HG02884 (cell line): Measurements from ENCODE around the gene NCOA1.
"Not testable (repeated sequence)": the region's sequence is repeated elsewhere in the genome, so short reads cannot be mapped to it uniquely, and the experiment has no call there.

Experiments
- ATAC-seq: cut with Tn5 transposase; IDR thresholded peaks from one replicate; pipeline ENCODE4 v1.9.1; 2021; ENCODE audit warnings: mild to moderate bottlenecking, moderate library complexity; ENCODE audit not compliant: unreplicated experiment

NCOA1 gene

DNA sequence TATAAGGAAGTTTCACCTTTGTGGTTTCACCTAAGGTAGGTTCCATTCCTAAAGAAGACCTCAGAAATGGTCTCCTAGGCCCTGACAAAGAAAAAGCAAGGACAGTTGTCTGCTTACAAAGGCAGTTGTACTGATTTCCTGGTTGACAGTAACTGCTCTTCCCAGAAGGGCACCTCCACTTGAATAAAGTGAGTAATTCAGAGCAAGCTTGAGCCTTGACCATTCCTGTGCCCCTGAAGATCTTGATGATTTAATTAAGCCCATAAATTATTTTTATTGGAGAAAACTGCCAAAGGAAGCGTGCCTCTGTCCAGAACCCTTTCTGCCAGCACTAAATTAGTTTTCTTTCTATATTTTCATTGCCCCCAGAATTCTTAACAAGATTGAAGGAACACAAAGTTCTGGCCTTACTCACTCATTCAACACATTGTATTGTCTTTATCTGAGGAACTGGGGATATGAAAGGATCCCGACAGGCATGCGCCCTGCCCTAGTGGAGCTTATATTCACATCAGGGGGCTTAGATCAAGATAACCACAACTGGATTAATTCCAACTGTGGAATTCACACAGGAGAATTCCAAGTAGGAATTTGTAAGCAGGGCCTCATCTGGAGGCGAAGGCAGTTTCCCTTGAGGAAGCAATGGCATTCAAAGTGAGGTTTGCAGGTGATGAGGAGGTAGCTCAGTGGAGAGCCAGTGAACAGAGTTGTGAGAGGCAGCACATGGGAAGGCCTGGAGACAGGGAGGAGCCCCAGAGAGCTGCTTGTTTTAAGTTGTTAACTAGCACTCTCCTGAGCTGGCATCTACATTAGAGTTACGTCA is 280.9 kb downstream of the NCOA1 start:
- no peak for ATAC-seq

- no peak for ATAC-seq
Observed at GRCh38 chr2:24774373-24774772, 283.3 kb downstream of the NCOA1 start.

DNA sequence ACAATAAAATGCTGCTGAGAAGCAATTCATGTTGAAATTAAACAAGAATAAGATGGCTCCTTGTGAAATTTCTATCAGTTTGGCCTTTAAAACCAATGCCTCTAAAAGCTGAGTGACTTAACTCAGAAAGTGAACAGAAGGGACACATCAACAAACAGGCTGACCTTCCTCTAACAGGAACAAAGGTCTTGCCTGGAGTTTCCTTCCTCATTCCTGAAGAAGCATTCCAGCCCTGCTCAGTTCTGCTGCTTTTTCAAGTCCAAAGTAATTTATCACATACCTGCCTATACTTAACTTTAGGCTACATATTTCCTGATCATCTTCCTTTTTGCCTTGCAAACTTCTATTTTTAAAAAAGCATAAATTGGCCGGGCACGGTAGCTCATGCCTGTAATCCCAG is 288.1 kb downstream of the NCOA1 start:
- no peak for ATAC-seq

- no peak for ATAC-seq
Observed at GRCh38 chr2:24783641-24784040, 292.6 kb downstream of the NCOA1 start.

- ATAC-seq, result peak; percentile 83
Observed at GRCh38 chr2:24785671-24786321, 294.7 kb downstream of the NCOA1 start.

- ATAC-seq, result no peak
Observed at GRCh38 chr2:24787532-24787931, 296.5 kb downstream of the NCOA1 start.

GRCh38 chr2:24788816-24789215 is 297.8 kb downstream of the NCOA1 start:
- no peak for ATAC-seq

DNA sequence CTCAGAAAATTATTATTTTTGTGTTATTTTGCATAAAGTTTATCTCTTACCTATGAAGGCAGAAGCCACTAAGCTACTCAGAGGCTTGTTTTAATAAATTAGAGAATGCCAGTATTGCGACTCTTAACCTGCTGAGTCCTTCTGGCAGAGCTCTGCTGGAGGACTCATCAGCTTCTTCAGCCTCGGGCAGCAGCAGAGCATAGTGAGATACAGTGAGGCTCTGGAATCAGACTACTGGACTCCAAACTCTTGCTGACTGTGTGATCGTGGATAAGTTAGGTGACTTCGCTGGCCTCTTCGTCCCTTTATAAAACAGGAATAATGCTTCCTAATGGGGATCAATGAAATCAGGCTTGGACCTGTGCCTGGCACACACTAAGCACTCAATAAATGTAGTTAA is 300.4 kb downstream of the NCOA1 start:
- ATAC-seq, result no peak

DNA sequence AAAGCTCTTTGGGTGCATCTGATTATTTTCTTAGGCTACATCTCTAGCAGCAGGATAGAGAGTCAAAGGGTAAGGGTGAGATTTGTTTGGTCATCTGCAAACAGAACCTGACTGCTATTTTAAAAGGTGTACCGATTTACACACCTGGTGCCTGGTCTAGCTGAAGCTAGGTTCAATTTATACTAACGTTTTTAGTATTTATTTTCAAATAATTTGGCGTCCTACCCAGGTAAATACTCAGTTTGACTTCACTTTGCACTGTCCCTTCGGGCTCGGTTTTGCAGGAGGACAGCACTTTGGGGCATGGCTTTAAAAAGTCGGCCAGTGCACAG is 301.5 kb downstream of the NCOA1 start:
- no peak for ATAC-seq

DNA sequence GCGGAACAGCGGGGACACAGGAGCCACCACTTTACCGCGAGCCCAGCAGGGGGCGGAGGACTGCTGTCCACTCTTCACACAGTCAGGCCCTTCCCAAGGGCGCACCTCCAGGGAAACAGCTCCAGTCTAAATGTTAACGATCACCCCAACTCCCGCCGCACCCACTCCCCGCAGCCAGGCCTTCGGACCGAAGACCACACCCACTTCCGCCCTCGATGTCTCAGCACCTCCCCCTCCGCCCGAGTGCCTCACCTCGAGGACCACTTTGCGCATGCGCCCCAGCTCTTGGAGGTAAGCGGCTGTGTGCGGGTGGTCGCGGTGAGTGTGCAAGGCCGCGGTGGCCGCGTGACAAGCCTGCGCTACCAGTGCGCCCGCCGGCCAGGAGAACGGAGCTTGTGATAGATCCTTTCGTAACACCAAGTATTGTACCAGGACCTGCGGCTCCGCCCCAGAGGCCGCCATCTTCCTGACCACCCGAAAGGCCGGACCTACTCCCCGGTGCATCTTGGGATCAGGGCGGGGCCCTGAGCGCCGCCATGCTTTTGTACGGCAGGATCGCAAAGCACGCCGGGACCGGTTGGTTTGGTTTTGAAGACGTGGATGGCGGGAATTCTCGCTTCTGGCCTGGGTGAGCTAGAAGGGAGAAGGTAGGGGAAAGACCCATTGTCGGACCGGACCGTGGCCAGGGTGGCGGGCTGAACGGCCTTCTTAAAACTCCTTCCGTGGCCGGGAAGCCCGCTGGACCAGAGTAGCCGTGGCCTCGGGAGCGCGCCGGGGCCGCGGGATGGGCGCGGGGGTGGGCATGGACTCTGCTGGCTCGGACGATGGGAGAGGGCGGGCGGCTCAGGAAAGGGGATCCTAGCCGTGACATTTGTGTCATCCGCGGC is 302.1 kb downstream of the NCOA1 start, which contains the start of the genes CENPO and PTRHD1:
Gene CENPO, plus strand, starts transcription at position 552 of the 887 bp plus-strand sequence. CDS start 495 bp downstream, outside the sequence.
Gene PTRHD1, minus strand, starts transcription at position 518 of the 887 bp plus-strand sequence. Its CDS starts 14 bp downstream, at position 504.
- ATAC-seq, result peak; percentile 92

DNA sequence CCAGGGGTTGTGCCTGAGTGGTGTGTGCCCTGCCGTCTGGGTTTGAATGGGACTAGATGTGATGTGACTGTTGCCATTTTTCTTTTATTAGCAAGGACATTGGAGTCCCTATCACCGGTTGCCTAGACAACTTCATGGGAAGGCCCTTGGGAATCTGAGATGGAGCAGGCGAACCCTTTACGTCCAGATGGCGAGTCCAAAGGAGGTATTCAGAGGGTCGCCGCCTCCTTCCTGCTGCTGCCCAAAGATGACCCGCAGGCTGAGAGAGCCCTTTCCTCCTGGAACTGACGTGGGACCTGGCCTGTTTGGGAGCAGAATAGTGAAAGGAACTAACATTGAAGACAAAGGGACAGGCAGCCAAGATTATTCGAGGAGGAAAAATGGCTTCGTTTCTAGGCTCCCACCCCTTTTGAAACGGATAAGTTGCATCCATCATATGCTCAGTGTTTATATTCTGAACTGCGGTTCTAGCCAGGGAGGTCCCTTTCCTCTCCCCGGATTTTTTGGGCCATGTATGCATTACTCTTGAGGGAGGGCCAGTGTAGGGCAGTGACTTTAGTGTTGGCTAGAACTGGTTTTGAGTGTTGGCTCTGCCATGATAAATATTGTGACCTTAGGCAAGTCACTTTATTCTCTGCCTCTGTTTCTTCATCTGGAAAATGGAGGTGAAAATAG is 302.8 kb downstream of the NCOA1 start:
- no peak for ATAC-seq

DNA sequence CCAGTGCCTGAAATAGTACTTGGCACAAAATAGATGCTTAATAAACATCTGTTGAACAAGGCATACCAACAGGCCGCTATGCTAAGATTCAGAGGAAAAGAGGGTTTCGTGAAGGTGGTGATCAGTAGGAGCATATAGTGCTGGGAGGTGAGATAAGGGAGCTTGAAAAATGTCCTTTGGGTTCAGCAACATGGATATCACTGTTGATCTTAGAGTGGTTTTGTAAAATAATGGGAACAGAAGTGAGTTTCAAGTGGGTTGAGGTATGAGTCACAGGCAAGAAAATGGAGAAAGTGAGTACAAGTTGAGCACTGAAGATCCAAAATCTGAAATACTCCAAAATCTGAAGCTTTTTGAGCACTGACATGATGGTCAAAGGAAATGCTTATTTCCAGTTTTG is 306.6 kb downstream of the NCOA1 start:
- no peak for ATAC-seq

GRCh38 chr2:24800487-24800886 is 309.4 kb downstream of the NCOA1 start:
- ATAC-seq, result not testable (repeated sequence)

DNA sequence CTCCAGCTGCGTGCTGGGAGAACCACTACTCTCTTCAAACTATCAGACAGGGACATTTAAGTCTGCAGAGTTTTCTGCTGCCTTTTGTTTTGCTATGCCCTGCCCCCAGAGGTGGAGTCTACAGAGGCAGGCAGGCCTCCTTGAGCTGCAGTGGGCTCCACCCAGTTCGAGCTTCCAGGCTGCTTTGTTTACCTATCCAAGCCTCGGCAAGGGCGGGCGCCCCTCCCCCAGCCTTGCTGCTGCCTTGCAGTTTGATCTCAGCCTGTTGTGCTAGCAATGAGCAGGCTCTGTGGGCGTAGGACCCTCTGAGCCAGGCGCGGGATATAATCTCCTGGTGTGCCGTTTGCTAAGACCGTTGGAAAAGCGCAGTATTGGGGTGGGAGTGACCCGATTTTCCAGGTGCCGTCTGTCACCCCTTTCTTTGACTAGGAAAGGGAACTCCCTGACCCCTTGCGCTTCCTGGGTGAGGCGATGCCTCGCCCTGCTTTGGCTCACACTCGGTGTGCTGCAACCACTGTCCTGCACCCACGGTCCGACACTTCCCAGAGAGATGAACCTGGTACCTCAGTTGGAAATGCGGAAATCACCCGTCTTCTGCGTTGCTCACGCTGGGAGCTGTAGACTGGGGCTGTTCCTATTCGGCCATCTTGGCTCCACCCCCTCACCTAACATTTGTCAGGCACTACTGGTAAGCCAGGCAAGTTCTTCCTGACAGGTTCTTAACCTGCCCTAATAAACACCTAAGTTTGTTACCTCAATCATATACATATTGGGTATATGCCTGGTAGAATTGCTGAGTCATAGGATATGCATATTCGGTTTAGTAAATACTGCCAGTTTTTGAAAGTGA is 315.0 kb downstream of the NCOA1 start:
- not testable (repeated sequence) for ATAC-seq

- no peak for ATAC-seq
Observed at GRCh38 chr2:24806661-24807036, 315.6 kb downstream of the NCOA1 start.

DNA sequence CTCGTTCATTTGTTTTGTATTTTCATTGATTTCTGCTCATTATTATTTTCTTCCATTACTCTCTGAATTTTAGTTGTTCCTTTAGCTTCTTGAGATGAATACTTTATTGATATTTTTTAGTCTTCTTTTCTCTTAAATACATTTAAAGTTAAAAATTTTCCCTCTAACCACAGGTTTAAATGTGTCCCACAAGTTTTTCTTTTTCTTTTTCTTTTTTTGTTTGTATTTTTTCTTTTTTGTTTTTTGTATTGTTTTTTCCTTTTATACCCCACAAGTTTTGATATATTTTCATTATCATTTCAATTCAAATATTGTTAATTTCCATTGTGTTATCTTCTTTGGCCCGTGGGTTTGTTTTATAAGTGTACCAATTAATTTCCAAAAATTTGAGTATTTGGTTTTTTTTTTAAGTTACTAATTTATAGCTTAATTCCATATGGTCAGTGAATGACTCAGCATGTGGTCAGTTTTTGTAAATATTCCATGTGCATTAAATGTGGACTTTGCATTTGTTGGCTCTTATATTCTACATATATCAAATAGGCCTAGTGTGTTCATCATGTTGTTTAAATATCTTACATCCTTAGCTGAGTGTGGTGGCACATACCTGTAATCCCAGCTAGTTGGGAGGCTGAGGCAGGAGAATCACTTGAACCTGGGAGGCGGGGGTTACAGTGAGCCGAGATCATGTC is 318.4 kb downstream of the NCOA1 start:
- ATAC-seq, result no peak

DNA sequence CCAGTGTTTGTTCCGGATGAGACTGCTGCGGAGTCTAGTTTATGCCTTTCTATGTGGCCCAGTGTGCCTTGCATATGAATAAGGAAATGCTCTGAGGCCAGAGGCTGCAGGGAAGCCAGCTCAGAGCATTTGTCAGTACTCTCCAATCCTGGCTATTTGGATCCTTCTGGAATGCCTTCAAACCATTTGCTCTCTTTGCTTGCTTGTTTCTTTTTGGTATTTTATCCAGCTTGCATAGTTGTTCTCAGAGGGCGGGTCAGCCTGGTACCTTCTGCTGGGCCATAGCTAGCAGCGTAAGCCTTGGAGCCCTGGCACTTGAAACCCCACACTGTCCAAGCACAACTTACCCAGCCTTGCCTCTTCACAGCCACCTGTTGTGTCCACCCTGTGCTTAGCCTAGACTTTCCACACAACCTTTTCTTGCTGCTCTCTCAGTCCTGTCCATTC is 322.7 kb downstream of the NCOA1 start:
- no peak for ATAC-seq

- ATAC-seq, result no peak
Observed at GRCh38 chr2:24814516-24814915, 323.5 kb downstream of the NCOA1 start.

DNA sequence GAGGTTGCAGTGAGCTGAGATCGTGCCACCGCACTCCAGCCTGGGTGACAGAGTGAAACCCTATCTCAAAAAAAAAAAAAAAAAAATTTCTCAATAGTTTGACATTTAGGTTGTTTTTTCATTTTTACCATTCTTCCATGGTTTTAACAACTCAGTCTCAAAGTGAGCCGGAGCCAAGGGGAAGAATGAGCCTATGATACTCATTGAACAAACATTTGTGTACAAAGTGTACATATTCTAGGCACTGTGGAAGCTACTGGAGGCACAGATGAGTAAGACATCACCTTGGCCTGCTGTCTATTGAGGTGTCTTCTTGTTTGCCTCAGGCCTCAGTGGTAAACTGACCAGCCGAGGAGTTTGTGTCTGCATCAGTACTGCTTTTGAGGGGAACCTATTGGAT is 324.1 kb downstream of the NCOA1 start:
- ATAC-seq, result no peak
